ENCODE data around the gene CYP2B6. TPM values are rescaled to one million over a fixed set of nuclear protein-coding genes. Genes with fewer than 3 reads are reported as not detected.
"Not testable (repeated sequence)": the region's sequence is repeated elsewhere in the genome, so short reads cannot be mapped to it uniquely, and the experiment has no call there.

The CYP2B6 gene
- total and polyA plus RNA-seq, 7 donors, result 2.7 to 5.8 (median 3.0) TPM; not detected in 4

DNA sequence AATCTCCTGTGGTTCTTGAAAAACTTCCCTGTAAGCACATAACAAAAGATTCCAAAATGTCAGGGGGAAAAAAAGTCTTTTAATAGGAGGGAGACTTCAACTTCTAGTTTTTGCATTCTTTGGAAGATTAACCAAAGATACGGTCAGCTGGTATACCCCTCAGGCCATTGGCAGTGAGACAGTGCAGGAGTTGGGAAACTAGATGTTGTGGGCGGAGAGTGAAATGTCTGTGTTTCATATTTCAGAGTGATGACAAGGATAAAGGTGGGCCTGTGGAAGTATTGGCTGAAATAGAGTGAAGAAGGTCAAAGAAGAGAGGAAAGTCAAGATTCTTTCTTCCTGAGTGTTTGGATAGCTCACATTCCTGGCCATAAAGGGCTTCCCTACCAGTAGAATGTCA lies 40.8 kb downstream of the CYP2B6 start:
- no peaks in the 10 kb centered on the region for H3K9me3 ChIP-seq
- H3K4me3 ChIP-seq, result no peak overlapping the region
- TF ChIP-seq, protein P1, sequence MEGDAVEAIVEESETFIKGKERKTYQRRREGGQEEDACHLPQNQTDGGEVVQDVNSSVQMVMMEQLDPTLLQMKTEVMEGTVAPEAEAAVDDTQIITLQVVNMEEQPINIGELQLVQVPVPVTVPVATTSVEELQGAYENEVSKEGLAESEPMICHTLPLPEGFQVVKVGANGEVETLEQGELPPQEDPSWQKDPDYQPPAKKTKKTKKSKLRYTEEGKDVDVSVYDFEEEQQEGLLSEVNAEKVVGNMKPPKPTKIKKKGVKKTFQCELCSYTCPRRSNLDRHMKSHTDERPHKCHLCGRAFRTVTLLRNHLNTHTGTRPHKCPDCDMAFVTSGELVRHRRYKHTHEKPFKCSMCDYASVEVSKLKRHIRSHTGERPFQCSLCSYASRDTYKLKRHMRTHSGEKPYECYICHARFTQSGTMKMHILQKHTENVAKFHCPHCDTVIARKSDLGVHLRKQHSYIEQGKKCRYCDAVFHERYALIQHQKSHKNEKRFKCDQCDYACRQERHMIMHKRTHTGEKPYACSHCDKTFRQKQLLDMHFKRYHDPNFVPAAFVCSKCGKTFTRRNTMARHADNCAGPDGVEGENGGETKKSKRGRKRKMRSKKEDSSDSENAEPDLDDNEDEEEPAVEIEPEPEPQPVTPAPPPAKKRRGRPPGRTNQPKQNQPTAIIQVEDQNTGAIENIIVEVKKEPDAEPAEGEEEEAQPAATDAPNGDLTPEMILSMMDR (IDR thresholded peaks at IDR 0.05), result no peak
- TF ChIP-seq POLR2A (IDR thresholded peaks at IDR 0.05) (no peak), EP300 (IDR thresholded peaks at IDR 0.05) (no peak), POLR2AphosphoS5 (IDR thresholded peaks at IDR 0.05) (no peak)
- H3K27me3 ChIP-seq, result no peaks in the 10 kb centered on the region
- intact Hi-C loops (cut with DNase I), result no loop called here
- 0 to 89% methylated on average over 2 of the region's 2 CpGs for WGBS, 2 donors
- DNase-seq, result no peak
- no peak overlapping the region for H3K27ac ChIP-seq
- no peaks in the 10 kb centered on the region for H3K4me1 ChIP-seq
- H3K36me3 ChIP-seq, result no peaks in the 10 kb centered on the region

DNA sequence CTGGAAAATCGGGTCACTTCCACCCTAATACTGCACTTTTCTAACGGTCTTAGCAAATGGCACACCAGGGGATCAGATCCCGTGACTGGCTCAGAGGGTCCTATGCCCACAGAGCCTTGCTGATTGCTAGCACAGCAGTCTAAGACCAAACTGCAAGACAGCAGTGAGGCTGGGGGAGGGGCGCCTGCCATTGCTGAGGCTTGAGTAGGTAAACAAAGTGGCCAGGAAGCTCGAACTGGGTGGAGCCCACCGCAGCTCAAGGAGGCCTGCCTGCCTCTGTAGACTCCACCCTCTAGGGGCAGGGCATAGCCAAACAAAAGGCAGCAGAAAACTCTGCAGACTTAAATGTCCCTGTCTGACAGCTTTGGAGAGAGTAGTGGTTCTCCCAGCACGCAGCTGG lies 42.2 kb downstream of the CYP2B6 start:
- H3K27me3 ChIP-seq; H3K4me3 ChIP-seq; H3K9me3 ChIP-seq; H3K36me3 ChIP-seq; H3K4me1 ChIP-seq; intact Hi-C loops (cut with DNase I); DNase-seq; H3K27ac ChIP-seq: not testable (repeated sequence)
- WGBS, 2 donors, result 61 to 63% methylated on average over 7 of the region's 7 CpGs

DNA sequence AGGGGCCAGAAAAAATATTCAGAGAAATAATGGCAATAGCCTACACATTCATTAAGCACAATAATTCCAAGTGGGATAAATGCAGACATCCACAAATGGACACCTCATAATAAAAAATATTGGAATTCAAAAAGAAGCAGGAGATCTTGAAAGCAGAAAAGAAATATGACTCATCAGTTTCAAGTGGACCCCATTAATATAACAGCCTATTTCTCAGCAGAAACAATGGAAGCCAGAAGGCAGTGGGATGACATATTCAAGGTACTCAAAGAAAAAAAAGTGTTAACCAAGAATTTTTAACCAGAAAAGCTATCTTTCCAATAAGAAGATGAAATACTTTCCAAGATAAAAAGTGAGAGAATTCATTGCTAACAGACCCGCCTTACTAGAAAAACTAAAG lies 48.7 kb downstream of the CYP2B6 start:
- 92 to 95% methylated on average over 1 of the region's 1 CpG for WGBS, 2 donors
- no peaks in the 10 kb centered on the region for H3K36me3 ChIP-seq
- no peaks in the 10 kb centered on the region for H3K9me3 ChIP-seq
- intact Hi-C loops (cut with DNase I), result no loop called here
- TF ChIP-seq POLR2AphosphoS5 (IDR thresholded peaks at IDR 0.05), result no peak
- no peak overlapping the region for H3K27ac ChIP-seq
- no peak overlapping the region for H3K4me3 ChIP-seq
- no peaks in the 10 kb centered on the region for H3K4me1 ChIP-seq
- H3K27me3 ChIP-seq, result no peaks in the 10 kb centered on the region
- no peak for DNase-seq

DNA sequence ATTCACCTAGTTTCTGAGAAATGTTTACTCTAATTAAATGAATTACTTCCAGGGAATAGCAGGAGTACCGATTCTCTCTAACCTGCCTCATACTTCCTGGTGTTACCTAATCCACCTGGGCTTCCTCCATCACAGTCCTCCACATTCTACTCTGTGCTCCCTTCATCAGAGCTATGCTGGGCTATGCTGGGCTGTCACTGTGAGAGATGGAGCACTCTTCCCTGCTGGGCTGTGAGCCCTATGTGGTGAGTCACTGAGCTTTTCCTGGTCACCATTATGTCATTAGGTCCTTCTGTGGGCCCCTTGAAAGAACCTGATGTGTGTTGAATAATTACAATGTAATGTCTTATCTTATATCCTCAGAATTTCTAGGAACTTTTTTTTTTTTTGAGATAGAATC lies 54.0 kb downstream of the CYP2B6 start:
- peaks cover 0 to 12% (median 0%) of the 10 kb centered on the region in 3 donors for H3K27me3 ChIP-seq

DNA sequence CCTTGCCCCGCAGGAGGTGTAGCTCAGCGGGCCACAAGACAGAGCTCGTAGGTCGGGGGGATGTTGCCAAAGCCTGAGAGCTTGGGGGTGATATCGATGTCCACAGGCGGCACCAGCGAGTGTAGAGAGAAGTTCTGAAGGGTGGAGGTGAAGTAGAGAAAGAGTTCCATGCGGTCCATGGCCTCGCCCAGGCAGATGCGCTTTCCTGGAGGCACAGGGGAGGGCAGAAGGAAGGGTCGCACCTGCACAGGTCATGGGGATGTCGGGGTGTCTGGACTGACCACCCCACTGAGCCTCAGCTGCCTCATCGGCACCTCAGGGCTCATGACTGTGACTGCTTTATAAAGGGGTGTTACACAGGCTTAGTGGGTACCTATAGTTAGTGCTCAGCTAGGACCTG lies 59.3 kb downstream of the CYP2B6 start:
- Histone ChIP-seq H3K27ac (no peak overlapping the region), H3K4me3 (no peak overlapping the region), H3K27me3 (peaks cover 0 to 12% (median 0%) of the 10 kb centered on the region in 3 donors), H3K9me3 (no peaks in the 10 kb centered on the region), H3K4me1 (no peaks in the 10 kb centered on the region), H3K36me3 (no peaks in the 10 kb centered on the region)
- DNase-seq, result no peak
- intact Hi-C loops (cut with DNase I), result no loop called here
- TF ChIP-seq POLR2A (IDR thresholded peaks at IDR 0.05), result no peak
- no peak for TF ChIP-seq EP300 (IDR thresholded peaks at IDR 0.05)
- TF ChIP-seq, protein P1 (IDR thresholded peaks at IDR 0.05), result no peak
- TF ChIP-seq POLR2AphosphoS5 (IDR thresholded peaks at IDR 0.05), result no peak
- 85 to 90% methylated on average over 13 of the region's 13 CpGs for WGBS, 2 donors

More for the DNA sequence above, 54.0 kb downstream of the CYP2B6 start:
- H3K4me3 ChIP-seq; DNase-seq; H3K4me1 ChIP-seq; H3K36me3 ChIP-seq; H3K9me3 ChIP-seq; H3K27ac ChIP-seq; intact Hi-C loops (cut with DNase I): not testable (repeated sequence)
- 22 to 53% methylated on average over 1 of the region's 1 CpG for WGBS, 2 donors

DNA sequence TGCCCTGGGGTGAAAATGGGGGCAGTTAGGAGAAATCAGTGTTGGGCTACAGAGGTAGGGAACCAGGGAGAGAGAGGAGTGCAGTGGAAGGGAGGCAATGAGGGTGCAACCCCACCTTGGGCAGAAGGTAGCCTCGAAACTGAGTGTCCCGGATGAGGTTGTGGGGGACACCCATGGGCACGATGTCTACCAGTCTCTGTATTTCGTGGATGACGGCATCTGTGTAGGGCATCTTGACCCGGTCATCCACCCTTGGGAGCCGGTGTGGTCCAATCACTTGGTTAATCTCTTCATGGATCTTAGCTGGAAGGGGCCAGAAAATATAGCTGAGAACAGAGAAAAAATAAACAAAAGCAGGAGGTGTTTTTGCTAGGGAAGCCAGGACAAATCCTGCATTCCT lies 61.1 kb downstream of the CYP2B6 start:
- H3K4me3 ChIP-seq; intact Hi-C loops (cut with DNase I); H3K4me1 ChIP-seq; H3K27ac ChIP-seq; H3K9me3 ChIP-seq; DNase-seq; H3K36me3 ChIP-seq: not testable (repeated sequence)
- 84 to 89% methylated on average over 7 of the region's 7 CpGs for WGBS, 2 donors
- peaks cover 0 to 12% (median 0%) of the 10 kb centered on the region in 3 donors for H3K27me3 ChIP-seq

DNA sequence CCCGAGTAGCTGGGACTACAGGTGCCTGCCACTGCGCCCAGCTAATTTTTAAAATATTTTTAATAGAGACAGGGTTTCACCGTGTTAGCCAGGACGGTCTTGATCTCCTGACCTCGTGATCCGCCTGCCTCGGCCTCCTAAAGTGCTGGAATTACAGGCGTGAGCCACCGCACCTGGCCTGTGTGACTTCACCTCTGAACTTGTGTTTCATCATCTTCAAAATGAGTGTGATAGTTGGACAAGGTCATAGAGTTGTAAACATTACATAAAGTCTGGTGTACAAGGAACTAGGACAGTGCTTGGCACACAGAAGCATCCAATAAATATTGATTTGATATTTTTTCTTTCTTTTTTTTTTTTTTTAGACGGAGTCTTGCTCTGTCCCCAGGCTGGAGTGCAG lies 62.2 kb downstream of the CYP2B6 start:
- H3K27ac ChIP-seq; H3K9me3 ChIP-seq; H3K4me1 ChIP-seq; intact Hi-C loops (cut with DNase I); H3K36me3 ChIP-seq; DNase-seq; H3K4me3 ChIP-seq: not testable (repeated sequence)
- peaks cover 0 to 12% (median 0%) of the 10 kb centered on the region in 3 donors for H3K27me3 ChIP-seq
- WGBS, 2 donors, result 52 to 78% methylated on average over 10 of the region's 10 CpGs

Measured in sigmoid colon (tissue), 7 donors.